Epithelial cell of esophagus (primary cell): ENCODE measurements around the gene TTYH1.

Source experiments
- DNase-seq: peaks from one replicate; pipeline ENCODE4 v3.0.0; 2010; ENCODE audit warnings: low read depth
- H3K4me3 ChIP-seq: 2 replicates; pipeline ENCODE4 v1.5.1; 2011; ENCODE audit warnings: mild to moderate bottlenecking, low read length, control low read depth
- TF ChIP-seq, protein P1 (sequence below): IDR thresholded peaks from 2 replicates; pipeline ENCODE4 v1.5.1; 2011; ENCODE audit warnings: low read depth, mild to moderate bottlenecking, low read length, control low read depth, inconsistent platforms; ENCODE audit not compliant: insufficient read depth; ENCODE audit errors: missing control alignments

Gene TTYH1

DNA sequence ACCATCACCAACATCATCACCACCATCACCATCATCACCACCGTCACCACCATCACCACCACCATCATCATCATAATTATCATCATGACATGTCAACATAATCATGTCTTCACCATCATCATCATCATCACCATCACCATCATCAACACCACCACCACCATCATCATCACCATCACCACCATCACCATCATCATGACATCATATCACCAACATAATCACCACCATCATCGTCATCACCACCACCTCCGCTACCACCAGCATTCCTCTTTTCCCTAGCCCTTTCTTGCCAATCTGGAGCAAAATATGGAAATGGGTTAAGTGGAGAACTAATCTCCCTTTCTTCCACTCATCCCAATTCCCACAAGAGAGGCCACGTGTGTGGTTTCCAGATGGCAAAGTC, 1.1 kb upstream of the TTYH1 start:
- no peak for DNase-seq
- TF ChIP-seq, protein P1, sequence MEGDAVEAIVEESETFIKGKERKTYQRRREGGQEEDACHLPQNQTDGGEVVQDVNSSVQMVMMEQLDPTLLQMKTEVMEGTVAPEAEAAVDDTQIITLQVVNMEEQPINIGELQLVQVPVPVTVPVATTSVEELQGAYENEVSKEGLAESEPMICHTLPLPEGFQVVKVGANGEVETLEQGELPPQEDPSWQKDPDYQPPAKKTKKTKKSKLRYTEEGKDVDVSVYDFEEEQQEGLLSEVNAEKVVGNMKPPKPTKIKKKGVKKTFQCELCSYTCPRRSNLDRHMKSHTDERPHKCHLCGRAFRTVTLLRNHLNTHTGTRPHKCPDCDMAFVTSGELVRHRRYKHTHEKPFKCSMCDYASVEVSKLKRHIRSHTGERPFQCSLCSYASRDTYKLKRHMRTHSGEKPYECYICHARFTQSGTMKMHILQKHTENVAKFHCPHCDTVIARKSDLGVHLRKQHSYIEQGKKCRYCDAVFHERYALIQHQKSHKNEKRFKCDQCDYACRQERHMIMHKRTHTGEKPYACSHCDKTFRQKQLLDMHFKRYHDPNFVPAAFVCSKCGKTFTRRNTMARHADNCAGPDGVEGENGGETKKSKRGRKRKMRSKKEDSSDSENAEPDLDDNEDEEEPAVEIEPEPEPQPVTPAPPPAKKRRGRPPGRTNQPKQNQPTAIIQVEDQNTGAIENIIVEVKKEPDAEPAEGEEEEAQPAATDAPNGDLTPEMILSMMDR, result no peak
- no peak overlapping the region for H3K4me3 ChIP-seq

- TF ChIP-seq, protein P1, result no peak
- no peak overlapping the region for H3K4me3 ChIP-seq
- DNase-seq, result no peak
These were observed 823 bp downstream of the TTYH1 start for GRCh38 chr19:54415901-54416673.

DNA sequence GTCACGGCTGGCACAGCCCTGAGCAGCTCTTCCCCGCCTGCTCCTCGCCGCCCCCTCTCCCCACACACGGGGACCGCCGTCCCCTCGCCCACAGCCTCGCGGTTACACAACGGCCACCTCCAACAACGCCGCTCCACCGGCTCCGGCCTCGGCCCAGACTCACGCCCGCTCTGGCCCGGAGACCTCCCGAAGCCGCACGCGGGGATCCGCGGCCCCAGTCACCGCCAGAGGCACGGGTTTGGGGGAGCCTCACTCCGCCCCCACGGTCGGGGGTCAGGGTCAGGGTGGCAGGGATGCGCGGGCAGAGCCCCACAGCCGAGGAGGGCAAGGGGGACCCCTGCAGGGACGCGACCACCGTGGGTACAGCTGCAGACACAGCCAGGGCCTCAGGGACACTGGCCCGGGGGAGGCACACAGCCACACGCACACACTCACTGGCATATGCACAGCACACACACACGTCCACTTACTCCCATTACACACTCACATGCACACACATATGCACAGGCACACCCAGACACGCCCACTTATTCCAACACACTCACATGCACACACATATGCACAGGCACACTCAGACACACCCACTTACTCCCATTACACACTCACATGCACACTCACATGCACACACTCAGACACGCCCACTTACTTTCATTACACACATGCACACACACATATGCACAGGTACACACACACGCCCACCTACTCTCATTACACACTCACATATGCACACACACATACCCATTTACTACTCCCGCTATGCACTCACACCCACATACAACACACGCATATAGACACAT, 1.6 kb downstream of the TTYH1 start:
- no peak overlapping the region for H3K4me3 ChIP-seq
- no peak for DNase-seq
- TF ChIP-seq, protein P1, result no peak

GRCh38 chr19:54418030-54418929, 3.0 kb downstream of the TTYH1 start:
- TF ChIP-seq, protein P1, result no peak
- H3K4me3 ChIP-seq, result no peak overlapping the region
- DNase-seq, result no peak

DNA sequence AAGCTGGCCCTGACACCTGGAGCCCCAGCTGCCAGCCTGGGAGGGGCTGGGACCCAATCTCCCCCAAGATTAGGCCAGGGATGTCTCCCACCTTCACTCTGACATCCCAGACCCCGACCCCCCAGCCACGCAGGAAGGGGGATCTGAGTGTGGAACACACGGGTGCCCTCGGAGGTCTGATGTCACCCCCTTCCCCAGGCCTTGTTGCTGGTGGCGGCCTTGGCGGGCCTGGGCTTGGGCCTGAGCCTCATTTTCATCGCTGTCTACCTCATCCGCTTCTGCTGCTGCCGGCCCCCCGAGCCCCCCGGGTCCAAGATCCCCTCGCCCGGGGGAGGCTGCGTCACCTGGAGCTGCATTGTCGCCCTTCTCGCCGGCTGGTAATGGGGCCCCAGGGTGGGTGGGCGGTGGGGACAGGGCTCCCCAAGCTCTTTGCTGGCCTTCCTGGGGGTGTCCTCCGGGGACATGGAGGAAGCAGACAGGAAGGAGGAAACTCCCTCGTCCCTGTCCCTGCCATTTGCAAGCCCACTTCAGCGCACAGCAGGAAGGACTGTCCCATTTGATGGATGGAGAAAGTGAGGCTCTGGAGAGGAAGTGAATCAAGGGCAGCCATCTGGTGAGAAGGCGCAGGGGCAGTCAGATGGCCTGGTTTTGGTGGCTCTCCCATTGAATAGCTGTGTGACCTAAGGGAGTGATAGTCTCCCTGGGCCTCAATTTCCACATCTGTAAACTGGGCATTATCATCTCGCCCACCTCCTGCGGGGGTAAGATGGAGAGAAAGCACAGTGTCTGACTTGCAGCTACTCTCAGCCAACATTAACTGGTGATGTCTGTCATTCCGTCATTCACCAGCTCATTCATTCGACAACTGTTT, 3.9 kb downstream of the TTYH1 start:
- DNase-seq, result no peak
- H3K4me3 ChIP-seq, result no peak overlapping the region
- TF ChIP-seq, protein P1, result no peak

DNA sequence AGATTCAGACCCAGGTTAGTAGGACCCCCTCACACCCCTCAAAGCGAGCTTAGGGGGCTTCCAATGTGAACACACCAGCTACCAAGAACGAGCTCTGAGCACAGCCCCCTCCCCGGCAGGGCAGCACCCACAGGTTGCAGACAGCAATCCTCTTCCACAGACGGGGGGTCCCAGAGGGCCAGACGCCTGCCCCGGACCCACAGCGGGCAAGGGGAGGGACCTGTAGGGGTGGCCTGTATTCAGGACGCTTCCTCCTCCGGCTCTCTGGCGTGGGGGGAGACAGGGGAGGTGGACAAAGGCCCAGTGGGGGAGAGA, 4.8 kb downstream of the TTYH1 start:
- TF ChIP-seq, protein P1, result no peak
- H3K4me3 ChIP-seq, result no peak overlapping the region

More for the DNA sequence above, 4.8 kb downstream of the TTYH1 start:
- DNase-seq, result no peak
